KBM-7 (cell line): ENCODE data around the gene DCPS.
"Not testable (repeated sequence)": the region's sequence is repeated elsewhere in the genome, so short reads cannot be mapped to it uniquely, and the experiment has no call there.

Experiments
- DNase-seq: peaks from one replicate; pipeline ENCODE4 v3.0.0-alpha.2; 2015
- in situ Hi-C: fragments of 300-500 bp; cut with MboI; formaldehyde crosslinking; loops from 2 replicates; pipeline ENCODE4 v1.14.3; 2020; ENCODE audit warnings: low sequenced_read_pairs, low pct_unique_long_range_greater_than_20kb, mixed read lengths

DCPS gene

GRCh38 chr11:126368336-126369119 is 64.7 kb downstream of the DCPS start:
- peak; percentile 72 for DNase-seq
- in situ Hi-C loops = not testable (repeated sequence)

- no peak for DNase-seq
- in situ Hi-C loops = no loop called here
Measured at GRCh38 chr11:126370016-126370415, 66.2 kb downstream of the DCPS start.

- DNase-seq = no peak
- in situ Hi-C loops = no loop called here
Measured at GRCh38 chr11:126371595-126371994, 67.7 kb downstream of the DCPS start.

- DNase-seq, in situ Hi-C loops: not testable (repeated sequence)
Measured at GRCh38 chr11:126373389-126374066, 69.7 kb downstream of the DCPS start.

- DNase-seq, in situ Hi-C loops: not testable (repeated sequence)
Measured at GRCh38 chr11:126374562-126375300, 70.9 kb downstream of the DCPS start.

GRCh38 chr11:126375726-126376125 is 71.9 kb downstream of the DCPS start:
- in situ Hi-C loops = no loop called here
- no peak for DNase-seq

GRCh38 chr11:126378763-126379162 is 74.9 kb downstream of the DCPS start:
- in situ Hi-C loops = no loop called here
- no peak for DNase-seq

- in situ Hi-C loops = no loop called here
- no peak for DNase-seq
Measured at GRCh38 chr11:126380909-126381308, 77.0 kb downstream of the DCPS start.

- in situ Hi-C loops, DNase-seq: not testable (repeated sequence)
Measured at GRCh38 chr11:126381960-126382359, 78.1 kb downstream of the DCPS start.

GRCh38 chr11:126382641-126383040 is 78.8 kb downstream of the DCPS start:
- DNase-seq, in situ Hi-C loops: not testable (repeated sequence)

- no peak for DNase-seq
- in situ Hi-C loops = no loop called here
Measured at GRCh38 chr11:126383339-126384335, 79.8 kb downstream of the DCPS start.

GRCh38 chr11:126384449-126385070 is 80.7 kb downstream of the DCPS start:
- no peak for DNase-seq
- in situ Hi-C loops = no loop called here

GRCh38 chr11:126385991-126386728 is 82.3 kb downstream of the DCPS start:
- in situ Hi-C loops = no loop called here
- DNase-seq = no peak

- in situ Hi-C loops = not testable (repeated sequence)
Measured at GRCh38 chr11:126386729-126387071, 82.8 kb downstream of the DCPS start.

GRCh38 chr11:126387857-126388256 is 84.0 kb downstream of the DCPS start:
- in situ Hi-C loops = no loop called here
- DNase-seq = no peak

More at GRCh38 chr11:126386729-126387071, 82.8 kb downstream of the DCPS start:
- peak; percentile 85 for DNase-seq

GRCh38 chr11:126390272-126390867 is 86.5 kb downstream of the DCPS start:
- no peak for DNase-seq
- in situ Hi-C loops = no loop called here

- DNase-seq = no peak
- in situ Hi-C loops = no loop called here
Measured at GRCh38 chr11:126391286-126391954, 87.6 kb downstream of the DCPS start.
